ENCODE data around the gene PAPPA. TPM values are rescaled to one million over a fixed set of nuclear protein-coding genes. Genes with fewer than 3 reads are reported as not detected.
A peak's percentile ranks its signal among the peaks of the same experiment; 100 is the strongest.

The PAPPA gene
- total RNA-seq, 1 donor from 2014 or later = 172 TPM

- H3K27ac Mint-ChIP-seq (ENCODE audit: unreplicated experiment) = no peak overlapping the region
- H3K9me3 ChIP-seq (ENCODE audit: insufficient read depth, low read depth, low read length) = no peaks in the 10 kb centered on the region
- no peak overlapping the region for H3K9ac ChIP-seq (ENCODE audit: low read length)
- H3K79me2 ChIP-seq (ENCODE audit: insufficient read depth, low read length) = no peaks in the 10 kb centered on the region
- peaks cover 24% of the 10 kb centered on the region for H3K4me1 Mint-ChIP-seq (ENCODE audit: low read depth, unreplicated experiment)
- H3K27ac ChIP-seq (ENCODE audit: low read depth, low read length) = no peak overlapping the region
- H2AFZ ChIP-seq (ENCODE audit: low read depth, low read length) = no peak overlapping the region
- no peaks in the 10 kb centered on the region for H3K36me3 ChIP-seq (ENCODE audit: insufficient read depth, low read length)
- FAIRE-seq = no peak
- H3K9me3 Mint-ChIP-seq (ENCODE audit: unreplicated experiment) = no peaks in the 10 kb centered on the region
- no peak overlapping the region for H3K4me3 ChIP-seq (ENCODE audit: insufficient read depth, low read depth, low read length)
- no peaks in the 10 kb centered on the region for H3K27me3 ChIP-seq (ENCODE audit: insufficient read depth, low read length)
- H3K36me3 Mint-ChIP-seq (ENCODE audit: low read depth, unreplicated experiment) = no peaks in the 10 kb centered on the region
- H3K4me3 Mint-ChIP-seq (ENCODE audit: unreplicated experiment) = no peak overlapping the region
- H3K27me3 Mint-ChIP-seq (ENCODE audit: low read depth, unreplicated experiment) = no peaks in the 10 kb centered on the region
- no peaks in the 10 kb centered on the region for H4K20me1 ChIP-seq (ENCODE audit: insufficient read depth, low read length)
- no peak overlapping the region for H3K4me2 ChIP-seq (ENCODE audit: low read length)
- no peak for DNase-seq (ENCODE audit: low read depth)
- peaks cover 10% of the 10 kb centered on the region for H3K4me1 ChIP-seq (ENCODE audit: insufficient read depth, low read length)
- TF ChIP-seq, protein P1, sequence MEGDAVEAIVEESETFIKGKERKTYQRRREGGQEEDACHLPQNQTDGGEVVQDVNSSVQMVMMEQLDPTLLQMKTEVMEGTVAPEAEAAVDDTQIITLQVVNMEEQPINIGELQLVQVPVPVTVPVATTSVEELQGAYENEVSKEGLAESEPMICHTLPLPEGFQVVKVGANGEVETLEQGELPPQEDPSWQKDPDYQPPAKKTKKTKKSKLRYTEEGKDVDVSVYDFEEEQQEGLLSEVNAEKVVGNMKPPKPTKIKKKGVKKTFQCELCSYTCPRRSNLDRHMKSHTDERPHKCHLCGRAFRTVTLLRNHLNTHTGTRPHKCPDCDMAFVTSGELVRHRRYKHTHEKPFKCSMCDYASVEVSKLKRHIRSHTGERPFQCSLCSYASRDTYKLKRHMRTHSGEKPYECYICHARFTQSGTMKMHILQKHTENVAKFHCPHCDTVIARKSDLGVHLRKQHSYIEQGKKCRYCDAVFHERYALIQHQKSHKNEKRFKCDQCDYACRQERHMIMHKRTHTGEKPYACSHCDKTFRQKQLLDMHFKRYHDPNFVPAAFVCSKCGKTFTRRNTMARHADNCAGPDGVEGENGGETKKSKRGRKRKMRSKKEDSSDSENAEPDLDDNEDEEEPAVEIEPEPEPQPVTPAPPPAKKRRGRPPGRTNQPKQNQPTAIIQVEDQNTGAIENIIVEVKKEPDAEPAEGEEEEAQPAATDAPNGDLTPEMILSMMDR (IDR thresholded peaks at IDR 0.05; ENCODE audit: insufficient read depth, low read depth, low read length) = no peak
- no peak for TF ChIP-seq EZH2 (IDR thresholded peaks at IDR 0.05; ENCODE audit: insufficient read depth, low read length)
Measured at GRCh38 chr9:116145036-116145435, 8.6 kb upstream of the PAPPA start.

- Histone ChIP-seq H4K20me1 (ENCODE audit: insufficient read depth, low read length) (no peaks in the 10 kb centered on the region), H3K36me3 (ENCODE audit: insufficient read depth, low read length) (no peaks in the 10 kb centered on the region), H3K9me3 (ENCODE audit: insufficient read depth, low read depth, low read length) (no peaks in the 10 kb centered on the region), H3K27ac (ENCODE audit: low read depth, low read length) (no peak overlapping the region), H2AFZ (ENCODE audit: low read depth, low read length) (no peak overlapping the region), H3K79me2 (ENCODE audit: insufficient read depth, low read length) (no peaks in the 10 kb centered on the region), H3K27me3 (ENCODE audit: insufficient read depth, low read length) (no peaks in the 10 kb centered on the region), H3K4me3 (ENCODE audit: insufficient read depth, low read depth, low read length) (no peak overlapping the region), H3K4me2 (ENCODE audit: low read length) (no peak overlapping the region), H3K9ac (ENCODE audit: low read length) (no peak overlapping the region), H3K4me1 (ENCODE audit: insufficient read depth, low read length) (peaks cover 27% of the 10 kb centered on the region)
- H3K4me1 Mint-ChIP-seq (ENCODE audit: low read depth, unreplicated experiment) = peaks cover 43% of the 10 kb centered on the region
- TF ChIP-seq, protein P1 (IDR thresholded peaks at IDR 0.05; ENCODE audit: insufficient read depth, low read depth, low read length) = no peak
- no peak for TF ChIP-seq EZH2 (IDR thresholded peaks at IDR 0.05; ENCODE audit: insufficient read depth, low read length)
- no peaks in the 10 kb centered on the region for H3K36me3 Mint-ChIP-seq (ENCODE audit: low read depth, unreplicated experiment)
- H3K4me3 Mint-ChIP-seq (ENCODE audit: unreplicated experiment) = no peak overlapping the region
- FAIRE-seq (no peak), DNase-seq (ENCODE audit: low read depth) (no peak)
- H3K27ac Mint-ChIP-seq (ENCODE audit: unreplicated experiment) = no peak overlapping the region
- H3K27me3 Mint-ChIP-seq (ENCODE audit: low read depth, unreplicated experiment) = no peaks in the 10 kb centered on the region
- no peaks in the 10 kb centered on the region for H3K9me3 Mint-ChIP-seq (ENCODE audit: unreplicated experiment)
Measured at GRCh38 chr9:116147821-116148220, 5.8 kb upstream of the PAPPA start.

DNA sequence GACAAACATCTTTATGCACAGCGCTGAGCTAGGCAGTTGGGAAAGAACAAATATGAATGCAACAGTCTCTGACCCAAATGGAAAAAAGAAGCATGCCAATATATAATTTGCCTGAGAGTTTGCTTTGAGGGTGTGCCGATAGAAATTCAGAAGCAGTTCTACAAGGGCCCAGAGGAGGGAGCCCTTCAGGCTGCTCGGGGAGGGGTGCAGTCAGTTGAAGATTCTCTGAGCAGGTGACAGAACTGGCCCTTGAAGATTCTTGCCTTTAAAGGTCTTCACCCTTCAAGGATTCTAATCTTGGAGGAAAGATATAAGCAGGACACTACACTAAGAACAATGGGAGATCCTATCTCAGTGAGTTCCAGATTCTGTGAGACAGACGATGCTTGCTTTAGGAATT lies 3.7 kb upstream of the PAPPA start:
- Mint-ChIP-seq H3K4me1 (ENCODE audit: low read depth, unreplicated experiment) (peaks cover 34% of the 10 kb centered on the region), H3K9me3 (ENCODE audit: unreplicated experiment) (peaks cover 3% of the 10 kb centered on the region), H3K27ac (ENCODE audit: unreplicated experiment) (peak overlapping the region; percentile 41), H3K27me3 (ENCODE audit: low read depth, unreplicated experiment) (no peaks in the 10 kb centered on the region), H3K36me3 (ENCODE audit: low read depth, unreplicated experiment) (no peaks in the 10 kb centered on the region), H3K4me3 (ENCODE audit: unreplicated experiment) (no peak overlapping the region)
- no peaks in the 10 kb centered on the region for H3K36me3 ChIP-seq (ENCODE audit: insufficient read depth, low read length)
- no peaks in the 10 kb centered on the region for H3K27me3 ChIP-seq (ENCODE audit: insufficient read depth, low read length)
- TF ChIP-seq EZH2 (IDR thresholded peaks at IDR 0.05; ENCODE audit: insufficient read depth, low read length) = no peak
- TF ChIP-seq, protein P1 (IDR thresholded peaks at IDR 0.05; ENCODE audit: insufficient read depth, low read depth, low read length) = peak; percentile 60
- no peak overlapping the region for H3K27ac ChIP-seq (ENCODE audit: low read depth, low read length)
- H3K79me2 ChIP-seq (ENCODE audit: insufficient read depth, low read length) = peaks cover 4% of the 10 kb centered on the region
- no peak for DNase-seq (ENCODE audit: low read depth)
- no peak overlapping the region for H3K4me3 ChIP-seq (ENCODE audit: insufficient read depth, low read depth, low read length)
- H3K4me1 ChIP-seq (ENCODE audit: insufficient read depth, low read length) = peaks cover 24% of the 10 kb centered on the region
- H3K4me2 ChIP-seq (ENCODE audit: low read length) = no peak overlapping the region
- no peak overlapping the region for H3K9ac ChIP-seq (ENCODE audit: low read length)
- no peaks in the 10 kb centered on the region for H3K9me3 ChIP-seq (ENCODE audit: insufficient read depth, low read depth, low read length)
- H2AFZ ChIP-seq (ENCODE audit: low read depth, low read length) = no peak overlapping the region
- FAIRE-seq = peak; percentile 17
- no peaks in the 10 kb centered on the region for H4K20me1 ChIP-seq (ENCODE audit: insufficient read depth, low read length)
